Smooth muscle cell (in vitro differentiated cells): Measurements from ENCODE around the gene NFAT5. TPM values are rescaled to one million over a fixed set of nuclear protein-coding genes. Genes with fewer than 3 reads are reported as not detected.

Source experiments
- DNase-seq: peaks from one replicate; lab custom pipeline; 2025; ENCODE audit not compliant: unreplicated experiment; lab: John Stamatoyannopoulos, UW
- H2AFZ ChIP-seq: fragments of 200-600 bp; sonication (generic); 2 replicates; pipeline ENCODE4 v1.6.0; 2016; ENCODE audit warnings: antibody characterized with exemption, low read depth, mild to moderate bottlenecking
- H3F3A ChIP-seq: fragments of 200-600 bp; sonication (generic); 2 replicates; pipeline ENCODE4 v1.6.0; 2017; ENCODE audit warnings: antibody characterized with exemption, low read depth
- H3K27ac ChIP-seq: fragments of 200-600 bp; sonication (generic); 2 replicates; pipeline ENCODE4 v1.5.1; 2016; ENCODE audit warnings: low read depth, mild to moderate bottlenecking
- H3K27me3 ChIP-seq: fragments of 200-600 bp; sonication (generic); 2 replicates; pipeline ENCODE4 v1.6.1; 2016; ENCODE audit warnings: low read depth, mild to moderate bottlenecking
- H3K36me3 ChIP-seq: fragments of 200-600 bp; sonication (generic); 2 replicates; pipeline ENCODE4 v1.5.1; 2016; ENCODE audit warnings: low read depth
- H3K4me1 ChIP-seq: fragments of 200-600 bp; sonication (generic); 2 replicates; pipeline ENCODE4 v1.5.1; 2016; ENCODE audit warnings: low read depth
- H3K4me2 ChIP-seq: fragments of 200-600 bp; sonication (generic); 2 replicates; pipeline ENCODE4 v1.6.0; 2016; ENCODE audit warnings: mild to moderate bottlenecking
- H3K4me3 ChIP-seq: fragments of 200-600 bp; sonication (generic); 2 replicates; pipeline ENCODE4 v1.5.1; 2016; ENCODE audit warnings: mild to moderate bottlenecking
- H3K79me2 ChIP-seq: fragments of 200-600 bp; sonication (generic); 2 replicates; pipeline ENCODE4 v1.6.0; 2016; ENCODE audit warnings: low read depth, mild to moderate bottlenecking
- H3K9ac ChIP-seq: fragments of 200-600 bp; sonication (generic); 2 replicates; pipeline ENCODE4 v1.6.0; 2016; ENCODE audit warnings: low read depth
- H3K9me3 ChIP-seq: fragments of 200-600 bp; sonication (generic); replicated peaks from 2 replicates; pipeline ENCODE4 v1.5.1; 2016; ENCODE audit warnings: low read depth
- H4K20me1 ChIP-seq: fragments of 200-600 bp; sonication (generic); 2 replicates; pipeline ENCODE4 v1.6.0; 2016; ENCODE audit warnings: low read depth
- WGBS: methylation state at CpG from one replicate; pipeline ENCODE4 v1.1.7; 2016; ENCODE audit warnings: low lambda C conversion rate; 5-methylcytosine and 5-hydroxymethylcytosine counted together
- polyA plus RNA-seq: library from polyadenylated mRNA; unstranded; fragments of >200 nt; fragmentation: Nextera tagmentation; extraction: Ambion mirVana; gene quantifications from 2 replicates; pipeline ENCODE4 v1.2.1, GENCODE V29; 2016
- total RNA-seq: library from RNA; depleted of rRNA; stranded (reverse); fragments of >200 nt; gene quantifications from 2 replicates; pipeline ENCODE4 v1.2.3, GENCODE V29; 2014
- TF ChIP-seq, protein P1 (sequence below): fragments of 200-600 bp; sonication (generic); IDR thresholded peaks from 2 replicates; pipeline ENCODE4 v1.5.1; 2017; ENCODE audit warnings: borderline replicate concordance, mild to moderate bottlenecking, antibody characterized with exemption; ENCODE audit not compliant: insufficient read depth, poor library complexity, severe bottlenecking

Gene NFAT5
- total and polyA plus RNA-seq, 2 experiments from 2014 or later = 4.2 to 44.3 TPM

DNA sequence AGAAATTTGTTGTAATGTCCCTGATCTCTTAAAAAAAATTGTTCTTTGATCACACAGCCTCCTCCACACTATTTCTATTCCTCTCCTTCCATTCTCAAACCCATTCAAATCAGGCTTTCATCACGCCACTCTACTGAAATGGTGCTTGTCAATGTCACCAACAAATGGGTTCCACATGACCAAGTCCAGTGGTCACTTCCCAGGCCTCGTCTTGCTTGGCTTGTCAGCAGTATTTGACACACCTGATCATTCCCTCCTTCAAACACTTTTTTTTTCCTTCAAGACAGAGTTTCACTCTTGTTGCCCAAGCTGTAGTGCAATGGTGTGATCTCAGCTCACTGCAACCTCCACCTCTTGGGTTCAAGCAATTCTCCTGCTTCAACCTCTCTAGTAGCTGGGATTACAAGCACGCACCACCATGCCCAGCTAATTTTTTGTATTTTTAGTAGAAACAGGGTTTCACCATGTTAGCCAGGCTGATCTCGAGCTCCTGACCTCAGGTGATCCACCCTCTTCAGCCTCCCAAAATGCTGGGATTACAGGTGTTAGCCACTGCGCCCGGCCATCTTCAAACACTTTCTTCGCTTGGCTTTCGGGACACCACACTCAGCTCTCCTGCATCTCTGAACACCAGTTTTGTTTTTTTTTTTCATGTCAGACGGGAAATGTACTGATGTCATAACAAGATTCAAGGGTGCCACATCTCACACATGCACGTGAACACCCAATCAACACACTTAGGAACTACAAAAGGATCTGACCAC lies 142.3 kb downstream of the NFAT5 start:
- no peak for DNase-seq
- Histone ChIP-seq H3K27me3 (no peaks in the 10 kb centered on the region), H2AFZ (no peak overlapping the region), H3K9ac (no peak overlapping the region), H3K79me2 (no peaks in the 10 kb centered on the region), H3F3A (peaks cover 21% of the 10 kb centered on the region), H3K9me3 (no peaks in the 10 kb centered on the region), H3K27ac (no peak overlapping the region), H4K20me1 (peaks cover 12% of the 10 kb centered on the region), H3K4me1 (no peaks in the 10 kb centered on the region), H3K36me3 (no peaks in the 10 kb centered on the region), H3K4me3 (no peak overlapping the region), H3K4me2 (no peak overlapping the region)
- WGBS = 94% methylated on average over 10 of the region's 10 CpGs
- TF ChIP-seq, protein P1, sequence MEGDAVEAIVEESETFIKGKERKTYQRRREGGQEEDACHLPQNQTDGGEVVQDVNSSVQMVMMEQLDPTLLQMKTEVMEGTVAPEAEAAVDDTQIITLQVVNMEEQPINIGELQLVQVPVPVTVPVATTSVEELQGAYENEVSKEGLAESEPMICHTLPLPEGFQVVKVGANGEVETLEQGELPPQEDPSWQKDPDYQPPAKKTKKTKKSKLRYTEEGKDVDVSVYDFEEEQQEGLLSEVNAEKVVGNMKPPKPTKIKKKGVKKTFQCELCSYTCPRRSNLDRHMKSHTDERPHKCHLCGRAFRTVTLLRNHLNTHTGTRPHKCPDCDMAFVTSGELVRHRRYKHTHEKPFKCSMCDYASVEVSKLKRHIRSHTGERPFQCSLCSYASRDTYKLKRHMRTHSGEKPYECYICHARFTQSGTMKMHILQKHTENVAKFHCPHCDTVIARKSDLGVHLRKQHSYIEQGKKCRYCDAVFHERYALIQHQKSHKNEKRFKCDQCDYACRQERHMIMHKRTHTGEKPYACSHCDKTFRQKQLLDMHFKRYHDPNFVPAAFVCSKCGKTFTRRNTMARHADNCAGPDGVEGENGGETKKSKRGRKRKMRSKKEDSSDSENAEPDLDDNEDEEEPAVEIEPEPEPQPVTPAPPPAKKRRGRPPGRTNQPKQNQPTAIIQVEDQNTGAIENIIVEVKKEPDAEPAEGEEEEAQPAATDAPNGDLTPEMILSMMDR = no peak

DNA sequence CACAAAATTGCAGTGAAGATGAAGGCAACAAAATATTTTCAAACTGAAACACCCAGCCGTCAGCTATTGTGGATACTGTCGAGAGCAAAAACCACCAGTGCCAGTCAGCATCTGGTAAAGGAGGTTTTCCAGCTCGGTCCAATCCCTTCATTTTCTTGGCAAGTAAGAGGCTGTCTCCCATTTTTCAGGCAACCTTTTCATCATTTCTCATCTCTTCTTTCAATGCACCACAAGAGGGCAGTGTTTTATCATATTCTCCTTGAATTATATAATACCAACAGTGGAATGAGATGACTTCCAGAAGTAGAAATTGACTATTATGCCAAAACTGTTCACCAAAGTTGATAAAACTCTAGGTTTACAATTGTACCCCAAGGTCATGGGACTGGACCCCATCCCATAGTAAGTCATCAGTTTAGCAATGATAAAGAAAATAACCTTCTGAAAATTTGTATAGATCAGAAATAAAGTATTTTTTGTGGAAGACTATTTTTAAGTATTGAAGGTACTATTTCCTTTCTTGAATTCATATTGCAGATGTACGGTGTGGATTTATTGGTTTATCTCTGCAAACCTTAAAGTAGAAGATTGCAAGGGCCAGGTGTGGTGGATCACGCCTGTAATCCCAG lies 143.8 kb downstream of the NFAT5 start:
- 83% methylated on average over 5 of the region's 5 CpGs for WGBS
- peaks cover 24% of the 10 kb centered on the region for H3F3A ChIP-seq
- DNase-seq = no peak
- H3K36me3 ChIP-seq = no peaks in the 10 kb centered on the region
- TF ChIP-seq, protein P1 = peak; percentile 67
- no peak overlapping the region for H2AFZ ChIP-seq
- H3K27ac ChIP-seq = no peak overlapping the region
- H3K27me3 ChIP-seq = no peaks in the 10 kb centered on the region
- H3K9me3 ChIP-seq = no peaks in the 10 kb centered on the region
- no peak overlapping the region for H3K4me3 ChIP-seq
- no peaks in the 10 kb centered on the region for H3K4me1 ChIP-seq
- no peak overlapping the region for H3K9ac ChIP-seq
- H3K4me2 ChIP-seq = no peak overlapping the region
- H4K20me1 ChIP-seq = peaks cover 4% of the 10 kb centered on the region
- no peaks in the 10 kb centered on the region for H3K79me2 ChIP-seq

DNA sequence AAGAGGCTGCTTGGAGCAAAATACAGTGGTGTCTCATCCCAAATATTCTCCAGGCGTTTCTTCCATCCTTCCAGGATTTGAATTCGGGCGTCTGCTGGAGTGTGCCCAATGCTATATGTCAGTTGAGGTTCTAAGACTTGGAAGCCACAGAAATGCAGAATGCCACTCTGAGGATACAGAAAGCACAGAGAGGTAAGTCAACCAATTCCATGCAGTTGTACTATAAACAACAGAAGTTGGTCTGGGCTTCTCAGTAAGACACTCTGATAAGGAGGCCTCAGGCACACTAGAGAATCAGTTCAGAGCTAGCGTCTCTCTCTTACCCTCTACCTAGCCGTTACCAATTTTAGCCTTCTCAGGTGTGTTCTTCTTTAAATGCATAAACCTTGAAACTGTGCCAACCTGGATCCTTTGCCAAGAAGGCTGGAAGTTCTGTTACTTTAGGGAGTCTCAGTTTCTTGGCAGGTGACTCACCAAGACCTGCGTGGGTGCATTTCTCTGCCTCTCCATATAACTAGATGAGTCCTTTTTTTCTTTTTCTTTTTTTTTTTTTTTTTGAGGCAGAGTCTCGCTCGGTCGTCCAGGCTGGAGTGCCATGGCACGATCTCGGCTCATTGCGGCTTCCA lies 145.5 kb downstream of the NFAT5 start:
- Histone ChIP-seq H3K9ac (no peak overlapping the region), H3K27me3 (no peaks in the 10 kb centered on the region), H4K20me1 (peaks cover 4% of the 10 kb centered on the region), H3K27ac (peak overlapping the region; percentile 14), H2AFZ (no peak overlapping the region), H3K9me3 (no peaks in the 10 kb centered on the region), H3K36me3 (no peaks in the 10 kb centered on the region), H3F3A (peaks cover 24% of the 10 kb centered on the region), H3K4me1 (no peaks in the 10 kb centered on the region), H3K79me2 (no peaks in the 10 kb centered on the region), H3K4me3 (no peak overlapping the region), H3K4me2 (no peak overlapping the region)
- DNase-seq = no peak
- TF ChIP-seq, protein P1 = no peak
- 88% methylated on average over 12 of the region's 12 CpGs for WGBS
